22Rv1 (cell line): ENCODE measurements around the gene SCGB1C1.
A peak's percentile ranks its signal among the peaks of the same experiment; 100 is the strongest.

ENCODE experiments used
- H3K27ac ChIP-seq: fragments of 450-650 bp; 2 replicates; pipeline ENCODE4 v1.5.1; 2017
- ZFX ChIP-seq: fragments of 450-650 bp; IDR thresholded peaks from 2 replicates; pipeline ENCODE4 v1.6.1; 2017; ENCODE audit warnings: antibody characterized with exemption, borderline replicate concordance
- TF ChIP-seq, protein P1 (sequence below): fragments of 450-650 bp; IDR thresholded peaks from 2 replicates; pipeline ENCODE4 v1.5.1; 2017; ENCODE audit warnings: mild to moderate bottlenecking

SCGB1C1 gene

DNA sequence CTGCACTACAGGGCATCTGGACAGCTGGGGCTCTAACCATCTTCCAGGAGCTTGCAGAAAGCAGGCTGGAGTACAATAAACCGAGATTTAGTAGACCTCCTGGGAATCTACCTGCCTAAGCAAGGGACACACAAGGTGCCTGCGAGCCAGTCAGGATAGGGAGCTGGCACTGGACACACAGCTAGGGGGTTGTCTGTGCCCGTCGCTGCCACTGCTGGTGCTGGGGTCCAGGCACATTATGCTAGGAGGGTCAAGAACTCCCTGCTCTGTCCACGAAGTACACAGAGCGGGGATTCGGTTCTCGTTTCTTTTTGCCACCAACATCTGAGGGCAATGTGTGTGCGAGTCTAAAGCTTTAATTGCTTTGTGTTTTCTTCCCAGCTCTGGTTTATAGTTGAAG is 18.9 kb downstream of the SCGB1C1 start:
- no peak overlapping the region for H3K27ac ChIP-seq
- TF ChIP-seq, protein P1, sequence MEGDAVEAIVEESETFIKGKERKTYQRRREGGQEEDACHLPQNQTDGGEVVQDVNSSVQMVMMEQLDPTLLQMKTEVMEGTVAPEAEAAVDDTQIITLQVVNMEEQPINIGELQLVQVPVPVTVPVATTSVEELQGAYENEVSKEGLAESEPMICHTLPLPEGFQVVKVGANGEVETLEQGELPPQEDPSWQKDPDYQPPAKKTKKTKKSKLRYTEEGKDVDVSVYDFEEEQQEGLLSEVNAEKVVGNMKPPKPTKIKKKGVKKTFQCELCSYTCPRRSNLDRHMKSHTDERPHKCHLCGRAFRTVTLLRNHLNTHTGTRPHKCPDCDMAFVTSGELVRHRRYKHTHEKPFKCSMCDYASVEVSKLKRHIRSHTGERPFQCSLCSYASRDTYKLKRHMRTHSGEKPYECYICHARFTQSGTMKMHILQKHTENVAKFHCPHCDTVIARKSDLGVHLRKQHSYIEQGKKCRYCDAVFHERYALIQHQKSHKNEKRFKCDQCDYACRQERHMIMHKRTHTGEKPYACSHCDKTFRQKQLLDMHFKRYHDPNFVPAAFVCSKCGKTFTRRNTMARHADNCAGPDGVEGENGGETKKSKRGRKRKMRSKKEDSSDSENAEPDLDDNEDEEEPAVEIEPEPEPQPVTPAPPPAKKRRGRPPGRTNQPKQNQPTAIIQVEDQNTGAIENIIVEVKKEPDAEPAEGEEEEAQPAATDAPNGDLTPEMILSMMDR = no peak
- no peak for TF ChIP-seq ZFX

DNA sequence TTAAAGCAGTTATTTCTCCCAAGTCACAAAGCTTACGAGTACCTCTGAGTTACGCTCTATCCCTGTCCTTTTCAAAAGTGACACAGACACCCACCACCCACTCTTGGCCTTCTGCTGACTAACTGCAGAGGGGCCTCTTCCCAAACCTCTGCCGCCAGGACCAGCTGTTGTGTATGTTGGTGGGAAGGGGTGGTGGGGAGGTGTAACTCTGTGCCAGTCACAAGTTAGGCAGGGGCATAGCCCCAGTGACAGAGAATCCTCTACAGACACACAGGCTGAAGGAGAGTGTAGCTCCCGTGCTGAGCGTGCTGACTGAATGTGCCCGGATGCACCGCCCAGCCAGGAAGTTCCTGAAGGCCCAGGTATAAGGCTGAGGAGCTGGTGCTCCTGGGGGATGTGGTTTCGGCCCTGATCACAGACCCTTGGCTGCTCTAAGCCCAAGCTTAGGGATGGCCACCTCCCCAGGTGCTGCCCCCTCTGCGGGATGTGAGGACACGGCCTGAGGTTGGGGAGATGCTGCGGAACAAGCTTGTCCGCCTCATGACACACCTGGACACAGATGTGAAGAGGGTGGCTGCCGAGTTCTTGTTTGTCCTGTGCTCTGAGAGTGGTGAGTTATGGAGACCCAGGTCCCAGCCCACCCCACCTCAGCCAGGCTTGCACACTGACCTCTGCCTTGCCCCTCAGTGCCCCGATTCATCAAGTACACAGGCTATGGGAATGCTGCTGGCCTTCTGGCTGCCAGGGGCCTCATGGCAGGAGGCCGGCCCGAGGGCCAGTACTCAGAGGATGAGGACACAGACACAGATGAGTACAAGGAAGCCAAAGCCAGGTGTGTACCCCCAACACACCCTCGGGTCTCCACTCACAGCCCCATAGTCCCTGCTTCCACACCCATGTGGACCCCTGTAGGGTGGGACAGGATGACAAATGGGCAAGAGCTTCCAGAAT is 19.5 kb downstream of the SCGB1C1 start:
- TF ChIP-seq ZFX = no peak
- TF ChIP-seq, protein P1 = no peak
- H3K27ac ChIP-seq = no peak overlapping the region

DNA sequence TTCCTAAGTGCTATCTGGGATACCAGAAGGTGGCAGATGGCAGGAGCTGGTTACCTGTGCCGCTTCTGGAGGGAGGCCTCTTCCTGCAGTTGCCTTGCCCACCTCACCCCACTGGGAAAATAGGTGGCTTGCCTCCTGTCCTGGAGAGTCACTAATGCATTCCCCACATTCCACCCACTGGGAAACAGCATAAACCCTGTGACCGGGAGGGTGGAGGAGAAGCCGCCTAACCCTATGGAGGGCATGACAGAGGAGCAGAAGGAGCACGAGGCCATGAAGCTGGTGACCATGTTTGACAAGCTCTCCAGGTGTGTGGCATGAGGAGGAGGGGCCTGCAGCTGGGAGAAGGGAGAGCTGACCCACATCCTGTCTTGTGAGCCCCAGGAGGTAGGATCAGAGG is 20.2 kb downstream of the SCGB1C1 start:
- TF ChIP-seq, protein P1 = no peak
- no peak for TF ChIP-seq ZFX
- no peak overlapping the region for H3K27ac ChIP-seq

DNA sequence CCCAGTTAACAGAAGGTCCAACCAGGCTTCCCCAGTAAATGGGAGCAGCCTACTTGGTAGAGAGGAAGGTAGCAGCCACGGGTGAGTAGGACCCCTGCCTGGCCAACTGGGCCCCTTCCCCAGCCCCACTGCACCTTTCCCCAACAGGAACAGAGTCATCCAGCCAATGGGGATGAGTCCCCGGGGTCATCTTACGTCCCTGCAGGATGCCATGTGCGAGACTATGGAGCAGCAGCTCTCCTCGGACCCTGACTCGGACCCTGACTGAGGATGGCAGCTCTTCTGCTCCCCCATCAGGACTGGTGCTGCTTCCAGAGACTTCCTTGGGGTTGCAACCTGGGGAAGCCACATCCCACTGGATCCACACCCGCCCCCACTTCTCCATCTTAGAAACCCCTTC is 21.2 kb downstream of the SCGB1C1 start:
- H3K27ac ChIP-seq = no peak overlapping the region; the same call in 1 of the 2 replicates
- no peak for TF ChIP-seq ZFX
- TF ChIP-seq, protein P1 = no peak

DNA sequence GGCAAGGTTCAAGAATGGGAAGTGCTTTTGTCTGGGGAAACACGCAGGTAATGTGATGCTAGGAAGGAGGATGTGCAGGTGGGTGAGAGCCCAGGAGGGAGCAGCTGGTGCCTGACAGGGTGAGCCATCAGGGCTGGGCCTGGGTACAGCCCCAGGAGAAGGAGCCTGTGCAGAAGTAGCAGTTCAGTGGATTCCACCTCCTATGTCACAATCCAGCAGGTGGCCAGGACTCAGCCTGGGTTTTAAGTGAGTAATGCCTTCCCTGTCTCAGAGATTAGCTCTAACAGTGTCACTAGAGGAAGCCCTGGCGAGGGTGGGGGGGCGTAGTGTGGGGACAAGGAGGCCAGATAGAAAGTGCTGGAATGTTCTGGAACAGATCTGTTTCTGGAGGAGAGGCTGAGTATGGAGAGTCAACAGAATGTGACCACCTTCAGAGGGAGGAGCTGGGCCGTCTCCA is 22.7 kb downstream of the SCGB1C1 start:
- peak overlapping the region; percentile 20; the same call in 1 of the 2 replicates for H3K27ac ChIP-seq
- TF ChIP-seq ZFX = no peak
- TF ChIP-seq, protein P1 = no peak

DNA sequence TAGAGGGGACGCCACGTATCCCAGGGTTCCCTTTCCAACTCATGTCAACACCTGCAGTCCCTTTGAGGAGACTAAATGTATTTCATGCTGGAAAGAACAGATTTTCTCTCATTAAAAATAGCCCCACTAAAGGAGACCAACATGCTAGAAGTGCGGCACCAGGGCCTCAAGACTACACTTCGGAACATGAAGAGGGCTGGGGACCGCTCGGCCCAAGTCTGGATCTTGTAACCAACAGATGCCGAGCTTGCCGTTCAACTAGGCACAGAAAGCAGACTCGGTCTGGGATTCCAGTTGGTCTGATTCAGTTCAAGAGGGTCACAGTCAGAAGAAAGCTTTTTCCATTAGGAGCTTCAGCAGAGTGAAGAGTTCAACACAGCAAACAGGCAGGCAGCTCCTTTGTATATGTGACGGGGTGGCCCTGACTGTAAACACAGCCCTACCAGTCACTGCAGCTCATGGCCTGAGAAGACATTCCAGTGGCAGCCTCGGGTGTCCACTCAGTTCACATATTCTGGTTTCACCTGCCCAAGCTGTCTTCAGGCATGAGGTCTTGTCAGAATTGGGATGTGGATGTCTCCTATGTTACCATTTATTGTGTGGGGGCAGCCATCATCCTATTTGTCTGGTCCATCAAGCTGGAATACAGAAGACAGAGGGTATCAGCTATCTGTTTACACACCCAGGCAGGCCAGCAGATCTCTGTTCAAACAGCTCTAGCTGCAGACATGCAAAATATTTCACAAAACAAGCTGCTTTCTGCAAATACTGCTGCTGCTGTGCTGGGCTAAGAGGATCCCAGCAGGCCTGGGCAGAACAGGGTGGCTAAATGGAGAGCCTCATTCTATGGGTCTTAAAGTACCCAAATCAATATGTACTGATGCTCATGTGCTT is 23.4 kb downstream of the SCGB1C1 start:
- H3K27ac ChIP-seq = peak overlapping the region; percentile 20; the same call in 1 of the 2 replicates
- TF ChIP-seq, protein P1 = no peak
- TF ChIP-seq ZFX = no peak
